ENCODE measurements around the gene USP37.

USP37 gene

DNA sequence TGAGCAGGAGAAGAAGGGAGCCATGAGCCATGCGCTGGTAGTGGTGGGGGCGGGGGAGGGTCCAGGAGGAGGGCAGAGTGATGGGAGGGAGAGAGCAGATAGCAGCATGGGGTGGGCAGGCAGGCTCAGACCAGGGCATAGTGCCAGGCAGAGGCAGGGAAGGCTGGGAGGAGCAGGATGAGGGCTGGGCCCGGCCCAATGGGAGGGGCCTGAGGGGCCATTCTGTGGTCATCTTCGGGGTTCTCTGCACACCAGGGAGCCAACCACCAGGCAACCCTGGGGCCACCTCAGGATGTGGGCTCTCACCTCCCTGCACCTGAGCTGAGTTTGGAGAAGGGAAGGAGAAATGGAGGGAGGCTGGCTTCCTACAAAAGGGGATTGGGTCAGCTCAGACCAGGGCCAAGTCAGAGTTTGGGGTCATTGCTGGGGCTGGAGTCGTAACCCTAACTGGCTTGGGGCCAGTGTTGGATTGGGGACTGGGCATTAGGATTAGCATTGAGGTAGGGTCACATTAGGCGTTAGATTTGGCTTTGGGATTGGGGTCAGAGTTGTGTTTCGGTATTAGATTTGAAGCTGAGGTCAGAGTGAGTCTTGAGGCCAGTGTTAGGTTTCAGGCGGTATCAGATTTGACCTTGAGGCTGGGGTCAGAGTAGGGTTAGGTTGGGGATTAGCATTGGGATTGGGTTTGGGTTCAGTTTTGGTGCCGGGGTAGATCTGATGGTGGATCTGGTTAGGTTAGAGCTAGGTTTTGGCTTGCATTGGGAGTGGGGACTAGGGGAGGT is 138.0 kb downstream of the USP37 start:
- DNase-seq = no peak

DNA sequence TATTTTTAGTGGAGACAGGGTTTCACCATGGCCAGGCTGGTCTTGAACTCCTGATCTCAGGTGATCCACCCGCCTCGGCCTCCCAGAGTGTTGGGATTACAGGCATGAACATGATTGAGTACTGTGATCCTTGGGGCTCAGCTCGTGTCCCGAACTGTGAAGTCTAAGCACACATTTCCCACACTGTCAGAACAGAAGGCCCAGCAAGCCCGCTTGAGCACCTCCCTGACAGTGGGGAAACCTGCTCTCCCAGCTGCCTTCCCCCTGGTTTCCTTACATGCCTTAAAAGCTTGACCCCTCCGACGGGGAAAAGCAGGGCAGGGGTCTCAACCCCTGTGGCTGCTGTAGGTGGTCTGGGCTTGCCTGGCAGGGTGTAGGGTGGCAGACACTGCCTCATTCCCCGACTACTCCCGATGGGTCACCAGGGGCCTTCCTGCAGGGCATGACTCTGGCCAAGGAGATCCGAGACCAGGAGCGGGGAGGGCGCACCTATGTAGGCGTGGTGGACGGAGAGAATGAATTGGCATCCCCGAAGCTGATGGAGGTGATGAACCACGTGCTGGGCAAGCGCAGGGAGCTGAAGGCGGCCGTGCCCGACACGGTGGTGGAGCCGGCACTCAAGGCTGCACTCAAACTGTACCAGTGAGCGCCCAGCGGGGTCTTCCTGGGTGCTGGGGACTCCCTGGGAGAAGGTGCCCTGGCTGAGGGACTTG is 139.1 kb downstream of the USP37 start:
- DNase-seq = no peak

DNA sequence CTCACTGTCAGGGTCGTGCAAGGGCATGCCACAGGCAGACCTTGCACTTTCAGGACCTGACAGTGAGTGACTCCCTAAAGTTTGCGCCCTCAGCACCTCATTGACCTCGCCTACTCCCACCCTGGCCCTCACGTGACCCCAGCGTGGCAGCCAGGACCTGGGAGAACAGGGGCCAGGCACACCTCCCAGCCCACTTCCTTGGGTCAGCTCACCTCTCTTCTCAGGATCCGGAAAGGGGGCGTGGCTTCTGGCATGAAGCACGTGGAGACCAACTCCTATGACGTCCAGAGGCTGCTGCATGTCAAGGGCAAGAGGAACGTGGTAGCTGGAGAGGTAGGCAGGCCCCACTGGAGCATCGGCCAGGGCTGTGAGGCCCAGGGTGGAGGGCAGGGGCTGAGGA is 140.4 kb downstream of the USP37 start:
- no peak for DNase-seq

DNA sequence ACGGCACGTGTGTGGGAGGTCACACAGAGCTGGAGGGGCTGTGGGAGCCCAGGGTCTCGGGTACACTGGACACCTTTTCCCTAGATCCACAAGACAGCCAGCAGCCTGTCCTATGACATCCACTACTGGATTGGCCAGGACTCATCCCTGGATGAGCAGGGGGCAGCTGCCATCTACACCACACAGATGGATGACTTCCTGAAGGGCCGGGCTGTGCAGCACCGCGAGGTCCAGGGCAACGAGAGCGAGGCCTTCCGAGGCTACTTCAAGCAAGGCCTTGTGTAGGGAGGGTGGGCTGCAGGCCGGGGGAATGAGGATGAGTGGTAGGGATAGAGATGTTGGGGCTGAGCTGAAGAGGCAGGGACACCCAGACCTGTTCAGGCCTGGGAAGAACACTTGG is 142.6 kb downstream of the USP37 start:
- DNase-seq = no peak

DNA sequence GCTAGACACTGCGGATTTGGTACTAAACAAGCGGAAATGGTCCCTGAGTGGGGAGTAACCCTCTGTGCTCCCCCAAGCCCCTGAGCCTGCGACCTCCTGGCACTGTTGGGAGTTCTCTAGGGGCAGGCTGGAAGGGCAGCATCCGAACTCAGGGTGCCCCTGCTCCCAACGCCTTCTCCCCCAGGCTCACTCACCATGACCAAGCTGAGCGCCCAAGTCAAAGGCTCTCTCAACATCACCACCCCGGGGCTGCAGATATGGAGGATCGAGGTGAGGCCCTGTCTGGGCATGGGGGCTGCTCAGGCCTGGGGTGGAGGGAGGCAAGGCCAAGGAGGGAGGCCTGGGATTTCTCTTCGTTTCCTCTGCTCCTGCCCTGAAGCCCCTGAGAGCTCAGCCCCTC is 144.6 kb downstream of the USP37 start:
- no peak for DNase-seq

DNA sequence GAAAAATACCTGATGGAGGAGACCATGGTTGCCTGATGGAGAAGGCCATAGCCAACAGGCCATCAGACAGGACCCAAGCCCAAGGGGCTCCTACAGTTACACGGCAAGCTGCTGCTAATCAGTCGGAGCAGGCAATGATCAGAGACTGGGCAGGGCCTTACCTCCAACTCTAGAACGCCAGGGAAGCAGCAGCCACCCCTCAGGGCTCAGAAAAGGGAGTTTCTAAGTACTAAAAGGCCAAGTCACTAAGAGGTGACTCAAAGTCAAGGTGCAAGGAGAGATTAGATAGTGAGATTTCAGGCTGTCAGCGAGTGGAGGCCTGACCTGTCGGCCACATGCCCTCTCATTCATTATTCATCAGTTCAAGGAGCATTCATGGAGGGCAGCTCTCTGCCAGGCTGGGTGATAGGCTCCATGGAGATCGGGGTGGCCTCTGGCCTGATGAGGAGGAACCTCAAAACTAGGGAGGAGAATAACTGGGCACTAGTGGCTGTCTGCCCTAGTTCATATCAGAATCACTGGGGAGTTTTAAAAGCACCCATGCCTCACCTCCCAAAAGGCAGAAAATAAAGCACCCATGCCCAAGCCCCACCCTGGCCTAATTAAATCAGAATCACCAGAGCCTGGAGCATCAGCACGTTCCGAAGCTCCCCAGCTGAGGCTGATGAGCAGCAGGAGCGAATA is 145.6 kb downstream of the USP37 start:
- no peak for DNase-seq

DNA sequence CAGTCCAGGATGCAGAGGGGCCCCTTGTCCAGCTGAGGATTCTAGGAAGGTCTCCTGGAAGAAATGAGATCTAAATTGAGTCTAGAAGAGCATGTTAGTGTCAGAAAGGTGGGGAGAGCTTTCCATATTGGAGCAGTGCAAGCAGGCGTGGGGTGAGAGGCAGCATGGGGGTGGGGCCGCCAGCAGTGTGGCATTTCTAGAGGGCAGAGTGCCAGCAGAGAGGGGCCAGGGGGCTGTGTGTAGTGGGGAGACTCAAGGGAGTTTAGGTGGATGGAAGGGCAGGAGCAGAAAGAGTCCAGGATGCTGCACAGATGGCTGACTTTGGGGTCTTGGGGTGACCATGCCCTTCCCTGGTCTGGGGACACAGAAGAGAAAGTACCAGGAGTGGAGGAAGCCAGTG is 147.1 kb downstream of the USP37 start:
- no peak for DNase-seq

DNA sequence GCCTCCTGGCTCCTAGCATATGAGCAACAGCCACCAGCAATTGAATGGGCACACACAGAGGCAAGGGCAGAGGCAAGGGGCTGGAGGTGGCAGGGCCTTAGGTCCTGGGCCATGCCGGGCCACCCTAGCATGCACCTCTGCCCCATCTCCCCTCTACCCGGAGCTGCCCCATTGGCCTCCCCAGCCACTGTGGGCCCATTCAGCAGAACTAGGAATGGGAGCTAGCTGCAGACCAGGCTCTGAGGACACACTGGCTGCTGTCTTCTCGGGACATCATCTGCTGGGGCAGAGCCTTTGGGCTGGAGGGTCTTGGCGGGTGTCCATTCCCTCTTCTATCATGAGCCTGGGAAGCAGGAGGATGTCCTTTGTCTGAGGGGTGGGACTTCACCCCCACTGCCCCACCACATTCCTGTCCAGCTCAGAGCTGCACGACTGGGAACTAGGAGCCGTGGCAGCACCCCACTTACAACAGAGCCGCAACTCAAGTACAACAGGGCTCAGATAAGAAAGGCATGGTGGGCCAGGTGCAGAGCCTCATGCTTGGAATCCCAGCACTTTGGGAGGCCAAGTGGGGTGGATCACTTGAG is 148.4 kb downstream of the USP37 start:
- DNase-seq = no peak

DNA sequence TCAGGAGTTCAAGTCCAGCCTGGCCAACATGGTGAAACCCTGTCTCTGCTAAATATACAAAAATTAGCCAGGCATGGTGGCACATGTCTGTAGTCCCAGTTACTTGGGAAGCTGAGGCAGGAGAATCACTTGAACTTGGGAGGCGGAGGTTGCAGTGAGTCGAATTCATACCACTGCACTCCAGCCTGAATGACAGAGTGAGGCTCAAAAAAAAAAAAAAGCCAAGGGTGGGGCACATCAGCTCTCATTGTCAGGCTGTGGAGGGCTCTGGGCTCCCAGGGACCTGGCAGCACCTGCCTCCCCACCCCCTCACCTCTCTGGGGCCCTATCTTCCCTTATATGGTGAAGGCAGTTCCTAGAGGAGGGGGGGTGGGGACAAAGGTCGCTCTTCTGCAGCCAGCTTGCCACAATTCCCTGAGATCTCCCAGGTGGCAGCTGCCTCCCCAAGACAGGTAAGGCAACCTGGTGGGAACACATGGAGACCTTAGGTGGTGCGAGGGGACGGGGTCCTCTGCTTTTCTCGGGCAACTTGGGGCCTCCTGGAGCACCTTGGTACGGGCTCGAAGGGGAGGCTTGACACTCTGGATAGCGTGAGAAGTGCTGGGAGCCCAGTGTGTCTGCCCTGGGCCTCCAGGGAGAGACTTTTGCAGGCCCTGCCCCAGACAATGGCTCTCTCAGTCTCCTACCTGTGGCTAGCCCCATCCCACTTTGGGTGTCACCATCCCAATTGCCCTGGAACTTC is 149.3 kb downstream of the USP37 start, which contains the start of gene VIL1:
Gene VIL1 (plus strand): TSS at position 407 of the 742 bp plus-strand sequence. CDS start 4,656 bp downstream, outside the sequence.
- no peak for DNase-seq

DNA sequence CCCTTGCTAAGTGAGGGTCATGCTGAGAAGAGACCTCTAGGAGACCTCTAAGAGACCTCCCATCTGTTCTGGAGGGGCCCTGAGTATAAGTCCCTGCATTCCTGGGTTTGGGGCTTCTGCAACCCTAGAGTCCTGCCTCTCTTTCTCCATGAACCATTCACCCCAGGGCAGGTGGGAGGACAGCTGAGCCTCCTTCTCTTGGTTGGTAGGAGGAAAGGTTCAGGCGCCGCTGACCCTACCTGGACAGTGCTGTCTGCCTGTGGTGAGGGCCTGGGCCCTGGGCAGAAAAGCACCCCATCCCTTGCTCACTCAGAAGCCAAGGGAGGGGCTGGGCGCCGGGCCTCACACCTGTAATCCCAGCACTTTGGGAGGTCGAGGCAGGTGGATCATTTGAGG is 149.8 kb downstream of the USP37 start:
- DNase-seq = no peak

DNA sequence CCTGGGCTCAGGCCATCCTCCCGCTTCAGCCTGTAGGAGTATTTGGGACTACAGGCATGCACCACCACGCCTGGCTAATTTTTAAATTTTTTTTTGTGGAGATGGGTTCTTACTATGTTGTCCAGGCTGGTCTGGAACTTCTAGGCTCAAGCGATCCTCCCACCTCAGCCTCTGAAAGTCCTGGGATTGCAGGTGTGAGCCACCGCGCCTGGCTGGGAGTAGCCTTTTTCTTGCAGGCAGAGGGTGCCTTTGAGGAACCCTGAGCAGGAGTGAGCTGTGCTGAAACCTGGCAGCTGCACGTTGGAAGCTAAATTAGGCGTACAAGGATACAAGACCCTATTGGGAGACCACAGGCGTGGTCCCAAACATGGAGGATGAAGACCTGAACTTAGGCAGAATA is 160.4 kb downstream of the USP37 start:
- no peak for DNase-seq

DNA sequence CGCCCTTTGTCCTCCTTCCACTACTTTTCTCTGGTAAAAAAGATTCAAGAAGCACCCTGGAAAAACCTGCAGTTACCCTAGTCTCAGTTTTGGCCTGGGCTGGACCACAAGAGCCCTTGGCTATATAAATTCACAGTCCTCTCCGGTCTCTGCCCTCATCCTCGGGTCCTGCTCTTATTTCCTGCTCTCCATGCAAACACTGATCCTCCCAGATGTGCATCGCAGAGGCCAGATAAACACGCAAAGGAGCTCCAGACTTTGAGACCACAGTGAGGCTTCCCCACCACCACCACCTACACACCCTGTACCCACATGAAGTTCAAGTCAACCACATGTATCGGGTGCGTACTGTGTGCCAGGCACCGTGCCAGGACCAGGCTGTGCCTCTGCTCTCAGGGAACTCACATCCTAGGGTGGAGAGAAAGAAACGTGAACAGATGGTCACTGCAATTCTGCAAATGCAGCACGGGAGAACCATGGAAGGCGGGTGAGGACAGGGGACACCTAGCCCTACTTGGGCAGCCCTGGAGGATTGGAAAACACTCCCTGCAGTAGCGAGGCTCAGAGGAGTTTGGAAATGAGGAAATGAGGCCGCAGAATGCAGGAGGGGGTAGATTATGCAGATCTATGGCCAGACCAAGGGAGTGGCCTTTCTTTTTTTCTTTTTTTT is 161.1 kb downstream of the USP37 start:
- DNase-seq = peak; percentile 42

DNA sequence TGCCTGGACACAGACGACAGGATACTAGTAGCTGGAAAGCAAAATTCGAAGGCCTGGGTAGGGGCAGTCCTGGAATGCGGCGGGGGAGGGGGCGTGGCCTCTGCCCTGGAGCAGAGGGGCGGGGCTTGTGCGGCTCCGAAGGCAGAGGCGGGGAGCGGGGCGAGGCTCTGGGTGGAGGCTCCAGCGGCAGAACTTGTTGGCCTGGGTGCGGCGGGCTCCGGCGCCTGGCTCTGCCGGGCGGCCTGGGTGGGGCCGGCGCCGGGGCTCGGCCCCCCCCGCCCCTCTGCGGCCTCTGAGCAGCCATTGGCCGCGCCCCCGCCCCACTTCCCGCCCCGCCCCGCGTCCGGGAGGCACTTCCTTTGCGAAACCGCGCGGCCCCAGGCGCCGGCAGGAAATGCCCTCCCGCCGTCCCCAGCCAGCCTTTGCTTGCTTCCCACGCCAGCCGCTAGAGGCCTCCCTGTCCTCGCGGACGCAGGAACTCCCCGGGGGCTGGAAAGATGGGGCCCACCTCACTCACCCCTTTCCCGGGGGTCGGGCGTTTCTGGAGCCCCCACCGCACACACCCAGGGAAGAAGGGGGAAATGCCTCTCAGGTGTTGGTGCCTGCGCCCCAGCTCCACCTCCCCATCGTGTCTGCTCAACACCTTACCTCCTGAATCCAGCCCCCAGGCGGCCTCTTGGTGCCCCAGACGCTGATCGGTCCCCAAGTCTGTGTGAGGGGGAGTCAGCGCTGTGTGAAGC is 161.8 kb downstream of the USP37 start:
- DNase-seq = peak; percentile 96

DNA sequence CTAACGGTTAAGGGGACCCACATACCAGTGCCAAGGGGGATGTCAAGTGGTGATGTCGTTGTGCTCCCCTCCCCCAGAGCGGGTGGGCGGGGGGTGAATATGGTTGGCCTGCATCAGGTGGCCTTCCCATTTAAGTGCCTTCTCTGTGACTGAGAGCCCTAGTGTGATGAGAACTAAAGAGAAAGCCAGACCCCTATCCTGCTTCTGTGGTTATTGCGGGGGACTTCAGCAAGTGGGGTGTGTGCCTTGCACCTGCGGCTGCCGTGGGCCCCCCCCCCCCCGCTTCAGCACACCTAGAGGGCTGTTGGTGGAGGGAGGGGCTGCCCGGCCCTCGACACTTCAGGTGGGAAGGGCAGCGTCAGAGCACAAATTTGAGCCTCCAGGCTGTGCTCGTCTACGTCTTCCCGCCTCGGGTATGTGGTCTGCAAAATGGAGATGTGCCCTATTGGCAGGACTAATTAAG is 162.4 kb downstream of the USP37 start:
- DNase-seq = no peak

DNA sequence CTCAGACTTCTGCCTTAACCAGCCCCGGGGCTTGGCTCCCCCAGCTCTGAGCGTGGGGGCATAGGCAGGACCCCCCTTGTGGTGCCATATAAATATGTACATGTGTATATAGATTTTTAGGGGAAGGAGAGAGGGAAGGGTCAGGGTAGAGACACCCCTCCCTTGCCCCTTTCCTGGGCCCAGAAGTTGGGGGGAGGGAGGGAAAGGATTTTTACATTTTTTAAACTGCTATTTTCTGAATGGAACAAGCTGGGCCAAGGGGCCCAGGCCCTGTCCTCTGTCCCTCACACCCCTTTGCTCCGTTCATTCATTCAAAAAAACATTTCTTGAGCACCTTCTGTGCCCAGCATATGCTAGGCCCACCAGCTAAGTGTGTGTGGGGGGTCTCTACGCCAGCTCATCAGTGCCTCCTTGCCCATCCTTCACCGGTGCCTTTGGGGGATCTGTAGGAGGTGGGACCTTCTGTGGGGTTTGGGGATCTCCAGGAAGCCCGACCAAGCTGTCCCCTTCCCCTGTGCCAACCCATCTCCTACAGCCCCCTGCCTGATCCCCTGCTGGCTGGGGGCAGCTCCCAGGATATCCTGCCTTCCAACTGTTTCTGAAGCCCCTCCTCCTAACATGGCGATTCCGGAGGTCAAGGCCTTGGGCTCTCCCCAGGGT is 162.9 kb downstream of the USP37 start:
- DNase-seq = no peak

DNA sequence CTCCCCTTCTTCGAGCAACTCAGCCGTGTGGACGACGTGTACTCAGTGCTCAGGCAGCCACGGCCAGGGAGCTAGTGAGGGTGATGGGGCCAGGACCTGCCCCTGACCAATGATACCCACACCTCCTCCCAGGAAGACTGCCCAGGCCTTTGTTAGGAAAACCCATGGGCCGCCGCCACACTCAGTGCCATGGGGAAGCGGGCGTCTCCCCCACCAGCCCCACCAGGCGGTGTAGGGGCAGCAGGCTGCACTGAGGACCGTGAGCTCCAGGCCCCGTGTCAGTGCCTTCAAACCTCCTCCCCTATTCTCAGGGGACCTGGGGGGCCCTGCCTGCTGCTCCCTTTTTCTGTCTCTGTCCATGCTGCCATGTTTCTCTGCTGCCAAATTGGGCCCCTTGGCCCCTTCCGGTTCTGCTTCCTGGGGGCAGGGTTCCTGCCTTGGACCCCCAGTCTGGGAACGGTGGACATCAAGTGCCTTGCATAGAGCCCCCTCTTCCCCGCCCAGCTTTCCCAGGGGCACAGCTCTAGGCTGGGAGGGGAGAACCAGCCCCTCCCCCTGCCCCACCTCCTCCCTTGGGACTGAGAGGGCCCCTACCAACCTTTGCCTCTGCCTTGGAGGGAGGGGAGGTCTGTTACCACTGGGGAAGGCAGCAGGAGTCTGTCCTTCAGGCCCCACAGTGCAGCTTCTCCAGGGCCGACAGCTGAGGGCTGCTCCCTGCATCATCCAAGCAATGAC is 163.6 kb downstream of the USP37 start:
- DNase-seq = no peak

DNA sequence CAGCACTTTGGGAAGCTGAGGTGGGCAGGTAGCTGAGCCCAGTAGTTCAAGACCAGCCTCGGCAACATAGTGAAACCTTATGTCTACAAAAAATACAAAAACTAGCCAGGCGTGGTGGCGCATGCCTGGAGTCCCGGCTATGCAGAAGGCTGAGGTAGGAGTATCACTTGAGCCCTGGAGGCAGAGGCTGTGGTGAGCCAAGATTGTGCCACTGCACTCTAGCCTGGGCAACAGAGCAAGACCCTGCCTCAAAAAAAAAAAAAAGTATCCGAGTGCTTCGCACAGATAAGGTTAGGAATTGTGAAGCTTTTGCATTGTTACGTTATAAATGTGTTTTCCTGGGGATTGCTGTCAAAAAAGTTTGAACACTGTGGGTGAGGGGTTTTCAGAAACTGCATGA is 164.3 kb downstream of the USP37 start:
- no peak for DNase-seq

DNA sequence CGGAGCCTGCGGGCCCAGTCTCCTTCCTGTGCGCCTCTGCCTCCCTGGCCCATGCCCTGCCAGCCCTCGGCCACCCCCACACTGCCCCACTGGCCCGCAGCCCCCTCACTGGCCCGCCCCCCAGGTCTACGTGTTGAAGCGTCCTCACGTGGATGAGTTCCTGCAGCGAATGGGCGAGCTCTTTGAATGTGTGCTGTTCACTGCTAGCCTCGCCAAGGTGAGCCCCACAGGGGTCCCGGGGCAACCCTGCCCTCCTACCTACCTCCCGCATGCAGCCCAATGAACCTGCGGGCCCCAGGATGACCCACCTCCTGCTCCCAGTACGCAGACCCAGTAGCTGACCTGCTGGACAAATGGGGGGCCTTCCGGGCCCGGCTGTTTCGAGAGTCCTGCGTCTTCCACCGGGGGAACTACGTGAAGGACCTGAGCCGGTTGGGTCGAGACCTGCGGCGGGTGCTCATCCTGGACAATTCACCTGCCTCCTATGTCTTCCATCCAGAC is 165.2 kb downstream of the USP37 start:
- DNase-seq = no peak

DNA sequence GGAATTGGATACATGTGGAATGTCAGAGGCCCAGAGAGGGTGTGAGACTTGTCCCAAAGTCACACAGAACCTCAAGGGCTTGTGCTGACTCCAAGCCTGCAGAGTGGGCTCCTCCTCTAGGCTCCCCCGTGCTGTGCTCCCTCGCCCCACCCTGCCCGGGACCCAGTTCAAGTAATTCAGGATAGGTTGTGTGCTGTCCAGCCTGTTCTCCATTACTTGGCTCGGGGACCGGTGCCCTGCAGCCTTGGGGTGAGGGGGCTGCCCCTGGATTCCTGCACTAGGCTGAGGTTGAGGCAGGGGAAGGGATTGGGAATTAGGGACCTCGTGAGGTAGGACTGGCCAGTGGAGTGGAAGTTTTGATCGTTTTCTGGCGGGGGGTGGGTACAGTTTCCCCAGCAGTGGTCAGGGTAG is 165.7 kb downstream of the USP37 start:
- DNase-seq = no peak

DNA sequence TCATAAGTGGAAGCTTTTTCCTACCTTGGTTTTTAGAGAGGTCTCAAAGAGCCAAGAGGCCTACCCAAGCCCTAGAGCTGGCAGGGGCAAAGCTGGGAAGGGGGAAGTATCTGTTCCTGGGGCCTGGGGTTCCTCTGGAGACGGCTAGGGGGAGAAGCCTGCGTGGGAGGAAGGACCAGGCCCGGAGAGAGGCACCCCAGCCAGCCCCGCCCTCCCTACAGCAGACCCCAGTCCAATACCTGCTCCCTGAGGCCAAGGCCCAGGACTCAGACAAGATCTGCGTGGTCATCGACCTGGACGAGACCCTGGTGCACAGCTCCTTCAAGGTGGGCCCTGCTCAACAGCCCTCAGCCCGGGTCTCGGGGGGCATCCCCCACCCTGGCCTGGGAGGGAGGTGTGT is 166.3 kb downstream of the USP37 start:
- no peak for DNase-seq
